H9 (cell line): ENCODE results near the gene TSPAN2. TPM values are rescaled to one million over a fixed set of nuclear protein-coding genes. Genes with fewer than 3 reads are reported as not detected.

ENCODE experiments used
- DNase-seq: peaks from one replicate; pipeline ENCODE4 v3.0.0-alpha.2; 2017
- H2AFZ ChIP-seq: one replicate; pipeline ENCODE4 v1.6.1; 2013; ENCODE audit warnings: mild to moderate bottlenecking, low read length, control low read depth, moderate library complexity
- H2AK5ac ChIP-seq: 2 replicates; pipeline ENCODE4 v1.6.1; 2013; ENCODE audit warnings: low read length, control low read depth, mixed read lengths; ENCODE audit not compliant: insufficient read length
- H2BK120ac ChIP-seq: one replicate; pipeline ENCODE4 v1.6.1; 2013; ENCODE audit warnings: low read depth, mild to moderate bottlenecking, low read length, control low read depth, inconsistent platforms; ENCODE audit not compliant: poor library complexity, severe bottlenecking
- H2BK12ac ChIP-seq: 2 replicates; pipeline ENCODE4 v1.6.1; 2013; ENCODE audit warnings: low read length, control low read depth, mixed read lengths, low read depth; ENCODE audit not compliant: insufficient read length
- H2BK15ac ChIP-seq: 2 replicates; pipeline ENCODE4 v1.6.1; 2013; ENCODE audit warnings: low read depth, low read length, control low read depth
- H2BK20ac ChIP-seq: one replicate; pipeline ENCODE4 v1.6.1; 2013; ENCODE audit warnings: low read depth, mild to moderate bottlenecking, low read length, control low read depth, inconsistent platforms; ENCODE audit not compliant: poor library complexity, severe bottlenecking
- H2BK5ac ChIP-seq: 2 replicates; pipeline ENCODE4 v1.6.1; 2013; ENCODE audit warnings: low read length, control low read depth, mixed read lengths; ENCODE audit not compliant: insufficient read length
- H3K14ac ChIP-seq: 2 replicates; pipeline ENCODE4 v1.6.1; 2013; ENCODE audit warnings: low read length, control low read depth; ENCODE audit not compliant: insufficient read depth
- H3K18ac ChIP-seq: 2 replicates; pipeline ENCODE4 v1.6.1; 2013; ENCODE audit warnings: low read depth, mild to moderate bottlenecking, mixed read lengths, low read length, control low read depth; ENCODE audit not compliant: insufficient read length
- H3K23ac ChIP-seq: 2 replicates; pipeline ENCODE4 v1.6.1; 2013; ENCODE audit warnings: low read length, control low read depth, mixed read lengths, low read depth; ENCODE audit not compliant: insufficient read length
- H3K23me2 ChIP-seq: 2 replicates; pipeline ENCODE4 v1.6.1; 2013; ENCODE audit warnings: low read depth, mild to moderate bottlenecking, mixed read lengths, low read length, control low read depth; ENCODE audit not compliant: insufficient read length, poor library complexity, severe bottlenecking
- H3K27ac ChIP-seq: 2 replicates; pipeline ENCODE4 v1.5.1; 2013; ENCODE audit warnings: low read length, control low read depth, mixed read lengths, low read depth; ENCODE audit not compliant: insufficient read length
- H3K27me3 ChIP-seq: 2 replicates; pipeline ENCODE4 v1.6.1; 2013; ENCODE audit warnings: low read length, control low read depth, inconsistent platforms; ENCODE audit not compliant: insufficient read depth
- H3K4ac ChIP-seq: 2 replicates; pipeline ENCODE4 v1.6.1; 2013; ENCODE audit warnings: low read depth, mild to moderate bottlenecking, control low read depth, inconsistent platforms, low read length, moderate library complexity
- H3K4me1 ChIP-seq: 2 replicates; pipeline ENCODE4 v1.6.1; 2013; ENCODE audit warnings: low read length, control low read depth, inconsistent platforms; ENCODE audit not compliant: insufficient read depth
- H3K4me2 ChIP-seq: 2 replicates; pipeline ENCODE4 v1.6.1; 2013; ENCODE audit warnings: low read length, control low read depth, mixed read lengths; ENCODE audit not compliant: insufficient read length, insufficient read depth
- H3K56ac ChIP-seq: 2 replicates; pipeline ENCODE4 v1.6.1; 2013; ENCODE audit warnings: low read depth, mild to moderate bottlenecking, mixed read lengths, low read length, control low read depth; ENCODE audit not compliant: insufficient read length
- H3K79me1 ChIP-seq: 2 replicates; pipeline ENCODE4 v1.6.1; 2013; ENCODE audit warnings: low read depth, mild to moderate bottlenecking, moderate library complexity, low read length, control low read depth, inconsistent platforms; ENCODE audit not compliant: insufficient read depth, poor library complexity, severe bottlenecking
- H3K79me2 ChIP-seq: 2 replicates; pipeline ENCODE4 v1.6.1; 2013; ENCODE audit warnings: low read length, control low read depth, inconsistent platforms; ENCODE audit not compliant: insufficient read depth
- H3K9ac ChIP-seq: 2 replicates; pipeline ENCODE4 v1.6.1; 2013; ENCODE audit warnings: low read length, control low read depth, mixed read lengths; ENCODE audit not compliant: insufficient read length; ENCODE audit errors: extremely low read depth
- H3K9me3 ChIP-seq: one replicate; pipeline ENCODE4 v1.6.1; 2013; ENCODE audit warnings: low read depth, low read length, inconsistent platforms; ENCODE audit not compliant: control insufficient read depth
- H3T11ph ChIP-seq: one replicate; pipeline ENCODE4 v1.6.1; 2013; ENCODE audit warnings: mild to moderate bottlenecking, low read length, control low read depth, inconsistent platforms
- H4K20me1 ChIP-seq: one replicate; pipeline ENCODE4 v1.6.1; 2013; ENCODE audit not compliant: control insufficient read depth, insufficient read length, insufficient read depth
- H4K5ac ChIP-seq: 2 replicates; pipeline ENCODE4 v1.6.1; 2013; ENCODE audit warnings: low read depth, mild to moderate bottlenecking, mixed read lengths, low read length, control low read depth; ENCODE audit not compliant: insufficient read length
- H4K8ac ChIP-seq: replicated peaks from 2 replicates; pipeline ENCODE4 v1.6.1; 2013; ENCODE audit warnings: low read length, control low read depth, mixed read lengths, low read depth; ENCODE audit not compliant: insufficient read length
- H4K91ac ChIP-seq: 2 replicates; pipeline ENCODE4 v1.6.1; 2013; ENCODE audit warnings: low read depth, mild to moderate bottlenecking, moderate library complexity, mixed read lengths, low read length, control low read depth; ENCODE audit not compliant: insufficient read length
- H3K27ac Mint-ChIP-seq, 3 experiments: 2 replicates in 2 of 3; 3 replicates in 1 of 3; pipeline ENCODE4 v1.8.0; 2020 to 2021; ENCODE audit warnings: mixed read lengths in 3 of 3, mild to moderate bottlenecking in 1 of 3, moderate library complexity in 1 of 3
- H3K27me3 Mint-ChIP-seq: 2 replicates; pipeline ENCODE4 v1.8.0; 2021; ENCODE audit warnings: low read depth, mild to moderate bottlenecking, moderate library complexity, mixed read lengths
- H3K36me3 Mint-ChIP-seq, 3 experiments: 2 replicates in 2 of 3; 3 replicates in 1 of 3; pipeline ENCODE4 v1.8.0; 2020 to 2021; ENCODE audit warnings: low read depth in 3 of 3, mixed read lengths in 3 of 3; ENCODE audit not compliant: insufficient read depth in 1 of 3
- H3K4me1 Mint-ChIP-seq, 2 experiments: 2 replicates each; pipeline ENCODE4 v1.8.0; 2020; ENCODE audit warnings: mixed read lengths in 2 of 2
- H3K4me3 Mint-ChIP-seq, 2 experiments: 2 replicates in 1 of 2; 3 replicates in 1 of 2; pipeline ENCODE4 v1.8.0; 2020 to 2021; ENCODE audit warnings: mild to moderate bottlenecking in 2 of 2, mixed read lengths in 2 of 2, moderate library complexity in 1 of 2
- H3K9me3 Mint-ChIP-seq, 2 experiments: 2 replicates in 1 of 2; 3 replicates in 1 of 2; pipeline ENCODE4 v1.8.0; 2020; ENCODE audit warnings: mild to moderate bottlenecking in 2 of 2, mixed read lengths in 2 of 2, moderate library complexity in 1 of 2
- CTCF ChIP-seq: fragments of 200-600 bp; sonication (generic); conservative IDR thresholded peaks from 3 replicates; pipeline ENCODE4 v1.8.0; 2021; ENCODE audit warnings: antibody characterized with exemption, mild to moderate bottlenecking
- WGBS: extraction: QIAGEN DNeasy Blood & Tissue Kit; methylation state at CpG from one replicate; pipeline ENCODE4 v1.1.7; 2013; ENCODE audit warnings: missing lambda C conversion rate, low lambda C conversion rate, mixed read lengths; ENCODE audit not compliant: insufficient read length; ENCODE audit errors: extremely low coverage; 5-methylcytosine and 5-hydroxymethylcytosine counted together
- total RNA-seq: library from RNA; stranded (reverse); gene quantifications from 2 replicates; pipeline ENCODE4 v1.2.1, GENCODE V29; 2021

The TSPAN2 gene
- total RNA-seq, 1 experiment from 2014 or later = 10.8 TPM

GRCh38 chr1:115115521-115116161 is 26.3 kb upstream of the TSPAN2 start:
- no peak overlapping the region for H3K4me2 ChIP-seq
- H2BK20ac ChIP-seq = no peak overlapping the region
- no peak overlapping the region for H2AK5ac ChIP-seq
- no peaks in the 10 kb centered on the region for H3K23me2 ChIP-seq
- Mint-ChIP-seq H3K9me3 (peaks cover 14 to 21% of the 10 kb centered on the region in 2 experiments), H3K36me3 (peaks cover 3 to 14% (median 6%) of the 10 kb centered on the region in 3 experiments; a peak in 5 of 7 replicates), H3K27me3 (peaks cover 9% of the 10 kb centered on the region), H3K4me1 (peaks cover 10 to 12% of the 10 kb centered on the region in 2 experiments), H3K4me3 (no peak overlapping the region), H3K27ac (no peak overlapping the region; a peak in 1 of 7 replicates)
- no peak overlapping the region for H3K14ac ChIP-seq
- no peak overlapping the region for H3T11ph ChIP-seq
- no peaks in the 10 kb centered on the region for H3K79me2 ChIP-seq
- H4K20me1 ChIP-seq = no peaks in the 10 kb centered on the region
- no peak overlapping the region for H2BK15ac ChIP-seq
- no peak overlapping the region for H3K18ac ChIP-seq
- no peak overlapping the region for H4K91ac ChIP-seq
- TF ChIP-seq CTCF = no peak
- no peaks in the 10 kb centered on the region for H3K27me3 ChIP-seq
- DNase-seq = no peak
- H3K4ac ChIP-seq = no peak overlapping the region
- peaks cover 5% of the 10 kb centered on the region for H3K9me3 ChIP-seq
- H3K4me1 ChIP-seq = no peaks in the 10 kb centered on the region
- no peak overlapping the region for H2AFZ ChIP-seq
- no peaks in the 10 kb centered on the region for H3K79me1 ChIP-seq
- no peak overlapping the region for H3K56ac ChIP-seq
- H4K5ac ChIP-seq = no peak overlapping the region
- H4K8ac ChIP-seq = no peak overlapping the region
- H2BK12ac ChIP-seq = no peak overlapping the region
- H3K27ac ChIP-seq = no peak overlapping the region
- no peak overlapping the region for H2BK5ac ChIP-seq
- no peak overlapping the region for H3K9ac ChIP-seq
- no peak overlapping the region for H3K23ac ChIP-seq
- no peak overlapping the region for H2BK120ac ChIP-seq
- WGBS = no CpG with 5 or more reads among the region's 6 CpGs
